K562 (cell line): Measurements from ENCODE around the gene INO80E.

Experiments used
- BRCA1 ChIP-seq, 2 experiments: fragments of 450-650 bp in 1 of 2; sonication (generic) in 1 of 2; formaldehyde crosslinking in 1 of 2; IDR thresholded peaks; 2 replicates each; pipeline versions ENCODE4 v1.5.0 to v1.6.1; 2017 to 2020; ENCODE audit warnings: mild to moderate bottlenecking in 1 of 2, missing genetic modification reagents in 1 of 2
- DPF2 ChIP-seq: fragments of 450-650 bp; IDR thresholded peaks from 2 replicates; pipeline ENCODE4 v1.6.1; 2016
- MXI1 ChIP-seq: IDR thresholded peaks from 2 replicates; pipeline ENCODE4 v1.6.1; 2011; ENCODE audit warnings: low read depth, mild to moderate bottlenecking, improper control_type of control experiment, low read length
- NFXL1 ChIP-seq: fragments of 450-650 bp; formaldehyde crosslinking; IDR thresholded peaks from 2 replicates; pipeline ENCODE4 v1.4.0; 2021; ENCODE audit warnings: mild to moderate bottlenecking
- PCBP1 ChIP-seq: fragments of 200-400 bp; formaldehyde crosslinking; IDR thresholded peaks from 2 replicates; pipeline ENCODE4 v1.6.1; 2018; ENCODE audit warnings: mild to moderate bottlenecking, low read depth, low read length; ENCODE audit not compliant: poor library complexity, severe bottlenecking
- ZNF280A ChIP-seq: fragments of 450-650 bp; IDR thresholded peaks from 2 replicates; pipeline ENCODE4 v1.6.1; 2018; ENCODE audit warnings: mild to moderate bottlenecking, low read depth; ENCODE audit not compliant: partially characterized antibody
- ZNF512 ChIP-seq: IDR thresholded peaks from 2 replicates; pipeline ENCODE4 v1.6.1; 2016; ENCODE audit warnings: missing genetic modification characterization, missing compliant biosample characterization
- ZNF75A ChIP-seq: fragments of 450-650 bp; formaldehyde crosslinking; IDR thresholded peaks from 2 replicates; pipeline ENCODE4 v1.4.0; 2020; ENCODE audit warnings: mild to moderate bottlenecking
- TF ChIP-seq, protein P1 (sequence below): fragments of 450-650 bp; formaldehyde crosslinking; IDR thresholded peaks from 2 replicates; pipeline ENCODE4 v1.4.0; 2020; ENCODE audit warnings: mild to moderate bottlenecking, moderate library complexity

GRCh38 chr16:30030841-30031413, 34.9 kb downstream of the INO80E start, which contains the start of gene TLCD3B:
- TF ChIP-seq, protein P1, sequence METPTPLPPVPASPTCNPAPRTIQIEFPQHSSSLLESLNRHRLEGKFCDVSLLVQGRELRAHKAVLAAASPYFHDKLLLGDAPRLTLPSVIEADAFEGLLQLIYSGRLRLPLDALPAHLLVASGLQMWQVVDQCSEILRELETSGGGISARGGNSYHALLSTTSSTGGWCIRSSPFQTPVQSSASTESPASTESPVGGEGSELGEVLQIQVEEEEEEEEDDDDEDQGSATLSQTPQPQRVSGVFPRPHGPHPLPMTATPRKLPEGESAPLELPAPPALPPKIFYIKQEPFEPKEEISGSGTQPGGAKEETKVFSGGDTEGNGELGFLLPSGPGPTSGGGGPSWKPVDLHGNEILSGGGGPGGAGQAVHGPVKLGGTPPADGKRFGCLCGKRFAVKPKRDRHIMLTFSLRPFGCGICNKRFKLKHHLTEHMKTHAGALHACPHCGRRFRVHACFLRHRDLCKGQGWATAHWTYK: no peak
- TF ChIP-seq DPF2 (no peak), BRCA1 (IDR thresholded peaks at IDR 0.05) (no peak), BRCA1 (CRISPR knock-in tag; IDR thresholded peaks at IDR 0.05) (no peak), PCBP1 (no peak), NFXL1 (CRISPR knock-in tag) (no peak), ZNF512 (tag) (no peak), ZNF75A (no peak), ZNF280A (no peak), MXI1 (no peak)
